Left cardiac atrium (tissue), 4 donors: ENCODE results near the gene LRATD1. TPM values are rescaled to one million over a fixed set of nuclear protein-coding genes. Genes with fewer than 3 reads are reported as not detected.

Source experiments
- ATAC-seq, 2 donors: fragments of 200-7000 bp; cut with Tn5 transposase; one replicate each; pipeline ENCODE4 v1.9.1; 2020; ENCODE audit warnings: mild to moderate bottlenecking in 2 of 2, moderate library complexity in 2 of 2
- DNase-seq: peaks from one replicate; pipeline ENCODE4 v3.0.0-alpha.2; 2020
- intact Hi-C, 2 donors: fragments of 100-400 bp; cut with DNase I; formaldehyde crosslinking; loops; one replicate each; pipeline versions ENCODE4 v1.14.1 to v1.15.1; 2022 to 2023
- total RNA-seq, 2 donors: library from RNA; stranded (reverse); fragmentation: NEBNext Ultra II Directional; extraction: Animal tissue kit (Norgen Biotek cat#: 25700); gene quantifications; one replicate each; pipeline ENCODE4 v1.2.1, GENCODE V29; 2021
- donor health status: DM: no; HTN: yes; CAD: no.
- donor health status: DM: no; HTN: yes; CAD: no; lungs with severe emphysema.
- donor health status: DM: yes; HTN: yes; CAD: no.
- donor health status: Dilated cardiomyopathy.

The LRATD1 gene
- total RNA-seq, 2 donors from 2014 or later, result 0.80 to 2.9 TPM

DNA sequence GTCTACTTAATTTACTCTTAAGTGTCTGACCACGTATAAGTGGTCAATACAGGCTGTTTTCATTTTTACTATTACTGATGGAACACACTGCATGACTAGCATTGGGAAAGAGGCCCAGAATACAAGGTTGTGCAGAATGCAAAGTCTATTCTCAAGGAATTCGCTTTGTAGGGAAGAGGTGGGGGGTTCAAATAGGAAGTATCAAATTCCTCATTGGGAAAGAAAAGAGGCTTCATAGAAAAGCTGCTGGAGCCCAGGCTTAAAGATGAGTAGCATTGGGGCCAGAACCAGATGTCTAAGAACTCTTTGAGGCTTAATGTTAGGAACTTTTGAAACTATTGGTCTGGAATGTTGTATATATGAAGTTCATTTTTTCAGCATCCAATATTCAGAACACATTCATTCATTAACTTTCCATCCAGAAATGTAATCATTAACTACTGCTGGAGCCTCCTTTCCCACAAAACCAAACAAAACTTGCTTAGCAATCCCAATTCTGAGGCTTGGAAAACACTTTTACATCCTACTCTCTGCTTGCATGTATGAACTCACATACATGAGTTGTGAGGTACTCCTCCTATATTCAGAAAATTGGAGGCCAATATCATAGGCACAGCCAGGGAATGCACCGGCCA lies 994 bp upstream of the LRATD1 start:
- intact Hi-C loops, result no loop called here
- ATAC-seq (no peak), DNase-seq (no peak)

DNA sequence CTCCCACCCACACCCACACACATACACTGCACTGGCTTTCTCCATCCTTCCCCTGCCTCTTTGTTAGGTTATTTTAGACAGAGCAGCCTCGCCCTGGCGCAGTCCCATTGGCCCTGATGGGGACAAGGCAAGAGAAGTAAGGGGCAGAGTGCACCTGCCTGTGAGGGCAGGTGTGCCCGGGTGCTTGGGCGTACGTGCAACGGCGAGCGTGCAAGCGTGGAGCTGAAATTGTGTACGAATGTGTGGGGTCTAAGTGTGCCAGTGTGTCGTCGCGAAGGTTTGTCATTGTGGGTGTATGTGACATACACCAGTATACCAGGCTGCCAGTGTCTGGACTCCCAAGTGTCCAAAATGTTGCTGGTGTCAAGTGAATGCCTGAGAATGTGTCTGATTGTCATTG lies 544 bp downstream of the LRATD1 start:
- intact Hi-C loops, result no loop called here
- DNase-seq (no peak), ATAC-seq (no peak)

DNA sequence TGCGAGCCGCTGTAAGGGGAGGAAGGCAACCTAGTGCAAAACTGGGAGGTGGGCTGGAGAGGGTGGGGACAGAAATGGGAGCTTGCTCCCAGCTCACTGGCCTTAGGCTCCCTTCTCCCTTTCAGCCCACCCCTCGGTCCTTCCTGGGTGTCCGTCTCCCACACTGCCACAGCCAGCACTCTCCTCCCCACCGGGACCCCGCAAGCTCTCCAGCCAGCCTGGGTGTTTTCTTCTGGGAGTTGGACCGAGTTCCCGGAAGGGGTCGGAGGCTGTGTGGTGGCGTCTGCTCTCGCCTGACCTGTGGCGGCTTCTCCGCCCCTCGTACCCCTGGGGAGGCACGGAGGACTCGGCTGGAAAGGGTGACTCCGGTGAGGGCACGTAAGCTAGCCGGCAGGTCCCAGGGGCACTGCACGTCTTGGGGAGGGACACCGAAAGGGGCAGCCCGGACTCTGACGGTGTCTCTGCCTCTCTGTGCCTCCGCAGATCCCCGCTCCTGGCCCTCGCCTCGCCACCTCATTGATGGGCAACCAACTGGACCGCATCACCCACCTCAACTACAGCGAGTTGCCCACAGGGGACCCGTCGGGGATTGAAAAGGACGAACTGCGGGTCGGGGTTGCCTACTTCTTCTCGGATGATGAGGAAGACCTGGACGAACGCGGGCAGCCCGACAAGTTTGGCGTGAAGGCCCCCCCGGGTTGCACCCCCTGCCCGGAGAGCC lies 1.1 kb downstream of the LRATD1 start:
- DNase-seq, result peak; percentile 28
- no peak for ATAC-seq
- intact Hi-C loops, result no loop called here

DNA sequence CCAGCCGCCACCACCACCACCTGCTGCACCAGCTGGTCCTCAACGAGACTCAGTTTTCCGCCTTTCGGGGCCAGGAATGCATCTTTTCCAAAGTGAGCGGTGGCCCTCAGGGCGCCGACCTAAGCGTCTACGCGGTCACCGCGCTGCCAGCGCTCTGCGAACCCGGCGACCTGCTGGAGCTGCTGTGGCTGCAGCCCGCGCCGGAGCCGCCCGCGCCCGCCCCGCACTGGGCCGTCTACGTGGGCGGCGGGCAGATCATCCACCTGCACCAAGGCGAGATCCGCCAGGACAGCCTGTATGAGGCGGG lies 1.6 kb downstream of the LRATD1 start:
- ATAC-seq (no peak), DNase-seq (no peak)
- intact Hi-C loops, result no loop called here

DNA sequence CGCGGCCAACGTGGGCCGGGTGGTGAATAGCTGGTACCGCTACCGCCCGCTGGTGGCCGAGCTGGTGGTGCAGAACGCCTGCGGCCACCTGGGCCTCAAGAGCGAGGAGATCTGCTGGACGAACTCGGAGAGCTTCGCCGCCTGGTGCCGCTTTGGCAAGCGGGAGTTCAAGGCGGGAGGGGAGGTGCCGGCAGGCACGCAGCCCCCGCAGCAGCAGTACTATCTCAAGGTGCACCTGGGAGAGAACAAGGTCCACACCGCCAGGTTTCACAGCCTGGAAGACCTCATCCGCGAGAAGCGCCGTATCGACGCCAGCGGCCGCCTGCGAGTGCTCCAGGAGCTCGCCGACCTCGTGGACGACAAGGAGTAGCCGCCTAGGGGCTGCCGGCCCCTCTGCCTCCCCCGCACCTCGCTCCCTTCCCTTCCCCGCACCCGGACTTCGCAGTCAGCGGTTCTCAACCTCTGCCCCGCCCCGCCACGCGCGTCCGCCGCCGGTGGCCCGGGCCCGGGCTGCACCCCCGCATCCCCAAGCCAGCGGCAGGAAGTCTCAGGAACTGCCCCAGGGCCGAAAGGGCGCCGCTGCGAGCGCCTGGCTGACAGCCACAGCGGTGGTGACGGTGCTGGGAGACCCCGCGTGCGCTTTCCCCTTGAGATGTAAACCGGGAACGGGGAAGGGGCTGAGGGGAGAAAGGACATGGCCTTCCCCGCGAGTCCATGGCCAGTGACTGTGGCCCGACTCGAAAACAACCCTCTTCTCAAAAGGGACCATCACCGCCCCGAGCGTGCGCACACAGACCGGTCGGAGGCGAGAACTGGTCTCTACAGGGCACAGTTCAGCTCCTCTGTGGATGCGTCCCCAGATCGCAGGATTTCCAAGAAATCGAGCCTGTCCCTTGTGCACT lies 2.2 kb downstream of the LRATD1 start:
- peak; percentile 79 to 80 for ATAC-seq
- intact Hi-C loops, result loop anchor here in 1 of 2 donors (5.0 kb wide), 1 partner anchor 207 kb away; no protein-coding TSS in a partner anchor
- peak; percentile 89 for DNase-seq

DNA sequence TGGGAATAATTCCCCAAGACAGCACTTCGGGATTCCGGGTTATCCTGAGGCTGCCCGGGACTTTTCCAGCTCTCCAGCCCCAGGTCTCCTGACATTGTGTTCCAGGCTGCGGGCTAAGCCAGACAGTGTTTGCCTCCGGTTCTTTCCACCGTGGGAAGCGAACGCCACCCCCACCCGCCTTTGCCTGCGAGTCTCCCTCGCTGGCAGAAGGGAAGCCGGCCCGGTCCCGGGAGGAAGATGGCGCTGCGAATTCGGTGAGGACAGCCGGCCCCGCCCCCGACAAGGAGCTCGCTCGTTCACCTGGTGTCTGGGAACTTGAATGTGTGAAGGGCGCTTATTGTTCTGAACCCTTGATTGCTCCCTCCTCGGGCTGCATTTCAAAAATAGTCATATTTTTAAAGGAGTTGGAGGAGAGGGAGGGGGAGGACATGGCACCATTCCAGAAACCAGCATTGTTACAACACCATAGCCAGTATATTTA lies 2.9 kb downstream of the LRATD1 start:
- DNase-seq, result peak; percentile 81
- ATAC-seq, result peak; percentile 27 to 47
- intact Hi-C loops, result loop anchor here in 1 of 2 donors (5.0 kb wide), 1 partner anchor 208 kb away; no protein-coding TSS in a partner anchor

DNA sequence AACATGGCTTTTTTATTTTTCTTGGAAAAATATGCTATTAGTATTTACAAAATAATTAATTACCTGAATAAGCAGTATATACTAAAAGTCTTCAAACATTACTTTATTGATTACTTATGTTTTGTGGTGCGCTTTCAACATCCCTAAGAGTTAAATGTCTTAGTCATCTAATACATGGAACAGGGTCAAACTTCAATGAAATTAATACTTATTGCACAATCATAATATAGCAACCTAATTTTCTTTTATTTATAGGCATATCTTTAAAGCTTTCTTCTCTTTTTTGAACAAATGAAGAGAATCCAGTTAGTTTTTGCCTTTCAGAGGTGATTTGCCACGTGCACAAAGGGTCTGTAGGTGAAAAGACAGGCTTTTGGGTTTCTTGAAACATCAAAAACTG lies 6.0 kb downstream of the LRATD1 start:
- intact Hi-C loops, result loop anchor here in 1 of 2 donors (5.0 kb wide), 1 partner anchor 211 kb away; no protein-coding TSS in a partner anchor
- no peak for DNase-seq
- no peak for ATAC-seq

DNA sequence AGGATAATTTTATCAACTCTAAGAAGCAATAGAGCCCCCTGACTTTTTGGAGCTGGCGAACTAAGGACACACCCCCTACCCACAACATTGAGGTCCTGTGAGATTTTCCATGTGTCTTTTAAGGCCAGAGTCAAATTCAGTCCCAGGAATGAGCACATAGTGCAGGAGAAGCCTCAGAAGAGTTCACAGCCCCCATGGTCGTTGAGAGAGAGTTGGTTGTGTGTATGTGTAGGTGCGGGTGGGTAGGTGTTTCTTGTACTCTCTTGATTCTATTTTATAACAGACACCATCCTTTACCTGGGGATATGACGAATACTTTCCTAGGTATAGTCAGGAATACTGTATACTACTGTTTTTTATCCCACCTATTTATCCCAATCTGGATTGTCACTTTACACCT lies 8.6 kb downstream of the LRATD1 start:
- ATAC-seq, result no peak
- no peak for DNase-seq
- intact Hi-C loops, result no loop called here

DNA sequence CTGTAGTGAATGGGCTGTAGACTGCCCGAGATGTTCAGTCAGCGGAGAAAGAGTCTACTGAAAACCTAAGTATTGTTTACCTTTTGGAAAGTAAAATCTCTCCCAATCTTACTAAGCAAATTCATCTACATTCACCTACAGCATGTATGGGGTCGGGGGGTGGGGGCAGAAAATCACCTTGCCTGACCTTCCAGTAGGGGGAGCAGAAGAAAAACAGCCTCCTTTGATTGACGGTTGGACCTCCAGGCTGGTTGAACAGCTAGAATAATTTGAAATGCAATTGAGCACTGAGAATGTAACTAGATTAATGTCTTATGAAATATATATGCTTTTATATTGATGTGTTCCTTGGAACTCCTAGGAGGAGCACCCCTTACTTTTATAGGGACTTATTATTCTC lies 10.0 kb downstream of the LRATD1 start:
- ATAC-seq (no peak), DNase-seq (no peak)
- intact Hi-C loops, result no loop called here

DNA sequence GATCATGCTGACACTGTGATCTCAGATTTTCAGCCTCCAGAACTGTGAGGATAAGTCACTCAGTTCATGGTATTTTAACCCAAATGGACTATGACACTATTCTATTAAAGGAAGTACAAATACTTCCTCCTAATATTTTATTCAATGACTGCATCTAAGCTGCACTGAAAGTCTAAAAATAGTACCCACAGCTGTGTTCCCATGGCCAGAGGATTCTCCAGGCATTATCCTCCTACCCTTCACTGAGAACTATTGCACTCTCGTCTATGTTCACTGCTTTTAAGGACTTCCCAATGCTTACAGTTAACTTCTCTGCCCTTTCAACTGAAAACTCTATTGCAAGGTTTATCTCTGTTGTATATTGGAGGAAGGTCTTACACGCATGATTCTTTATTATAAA lies 15.2 kb downstream of the LRATD1 start:
- intact Hi-C loops, result no loop called here
- ATAC-seq, result no peak
- DNase-seq, result no peak

DNA sequence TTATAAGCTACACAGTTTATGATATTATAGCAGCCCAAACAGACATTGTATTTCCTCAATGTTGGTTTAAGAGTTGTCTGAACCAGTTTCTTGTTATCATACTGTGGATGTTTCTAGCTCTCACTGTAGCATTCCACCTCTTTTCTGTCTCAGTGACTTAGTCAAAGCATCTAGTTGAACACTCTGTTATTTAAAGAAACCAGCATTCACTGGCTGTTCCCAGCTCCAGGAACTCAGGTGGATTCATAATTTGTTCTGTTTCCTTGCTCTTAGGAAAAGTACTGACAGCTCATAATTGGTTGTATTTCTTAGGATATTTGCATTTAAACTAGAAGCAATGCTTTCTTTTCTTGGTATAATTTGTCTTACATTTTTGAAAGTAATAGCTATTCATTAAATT lies 17.5 kb downstream of the LRATD1 start:
- no peak for ATAC-seq
- intact Hi-C loops, result no loop called here
- no peak for DNase-seq

DNA sequence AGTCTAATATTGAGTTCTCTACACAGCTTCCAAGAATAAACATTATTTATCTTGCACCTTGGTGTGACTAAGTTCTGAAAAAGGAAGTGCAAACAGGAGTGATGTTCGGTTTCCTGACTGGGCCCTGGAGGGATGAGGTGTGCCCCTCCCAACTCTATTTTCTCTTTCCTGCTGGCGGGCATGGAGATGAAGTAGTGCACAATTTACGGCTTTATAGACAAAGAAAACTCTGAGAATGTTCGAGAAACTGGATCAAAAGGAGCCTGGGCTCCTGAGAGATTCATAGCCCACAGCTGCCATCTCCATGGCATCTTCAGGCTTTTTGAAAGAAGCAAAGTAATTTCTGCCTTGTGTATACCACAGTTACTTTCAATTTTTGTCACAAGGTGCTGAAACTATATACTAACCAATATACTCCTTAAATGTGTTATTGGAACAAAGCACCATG lies 22.3 kb downstream of the LRATD1 start:
- intact Hi-C loops, result no loop called here
- ATAC-seq (no peak), DNase-seq (no peak)

DNA sequence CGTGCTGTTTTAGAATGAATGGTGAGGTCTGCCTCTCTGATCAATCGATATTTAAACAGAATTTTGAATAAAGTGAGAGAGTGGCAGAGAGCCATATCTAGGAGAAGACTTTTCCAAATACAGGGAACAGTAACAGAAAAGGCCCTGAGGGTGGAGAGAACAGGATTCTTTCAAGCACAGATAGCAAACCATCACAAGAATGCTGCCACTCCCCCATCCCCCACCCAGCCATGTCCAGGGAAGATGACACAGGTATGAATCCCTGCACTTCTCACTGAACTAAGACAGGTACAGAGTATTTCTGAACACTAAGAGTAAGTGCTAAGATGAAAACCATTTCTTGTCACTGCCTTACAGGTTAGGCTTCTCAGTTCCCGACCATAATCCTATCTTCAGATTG lies 23.6 kb downstream of the LRATD1 start:
- DNase-seq (no peak), ATAC-seq (no peak)
- intact Hi-C loops, result no loop called here

DNA sequence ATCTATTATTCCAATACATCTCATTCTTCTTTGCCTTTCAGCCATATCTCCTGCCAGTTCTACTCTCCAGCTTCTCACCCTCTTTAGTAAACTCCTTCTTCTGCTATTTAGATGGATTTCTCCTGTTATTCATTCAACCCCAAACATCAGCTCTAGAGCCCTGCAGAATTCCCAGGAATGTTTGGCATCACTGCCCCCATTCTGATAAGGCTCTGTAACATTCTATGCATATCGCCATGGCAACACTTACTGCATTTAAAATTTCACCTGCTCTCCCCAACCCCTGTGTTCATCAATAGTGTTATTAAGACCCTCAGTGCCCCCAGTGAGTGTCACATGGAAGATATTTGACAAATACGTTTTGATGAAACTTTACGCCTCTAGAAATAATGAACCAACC lies 28.6 kb downstream of the LRATD1 start:
- intact Hi-C loops, result no loop called here
- no peak for DNase-seq
- ATAC-seq, result no peak

DNA sequence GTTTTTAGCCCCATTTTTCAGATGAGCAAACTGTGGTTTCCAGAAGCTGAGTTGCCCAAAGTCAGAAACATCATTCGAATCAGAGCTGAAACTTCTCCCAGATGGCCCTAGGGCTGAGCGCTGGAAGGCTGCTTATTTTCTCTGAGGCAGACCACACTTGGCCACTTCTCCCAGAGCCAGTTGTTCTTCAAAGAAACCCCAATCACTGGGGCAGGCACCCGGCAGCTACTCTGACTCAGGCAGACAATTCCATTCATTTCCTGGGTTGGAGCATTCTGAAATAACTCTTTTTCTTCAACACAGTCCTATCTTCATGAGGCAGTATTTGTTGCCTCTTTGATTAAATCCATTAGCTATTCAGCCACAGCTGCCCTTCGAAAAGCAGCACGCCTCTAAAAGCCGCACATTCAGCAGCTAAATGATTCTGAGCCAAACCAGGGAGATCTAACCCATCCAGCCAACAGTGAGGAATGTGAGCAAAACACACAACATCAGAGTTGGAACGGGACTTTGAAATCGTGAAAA lies 40.9 kb downstream of the LRATD1 start:
- DNase-seq, result no peak
- intact Hi-C loops, result no loop called here
- ATAC-seq, result no peak

DNA sequence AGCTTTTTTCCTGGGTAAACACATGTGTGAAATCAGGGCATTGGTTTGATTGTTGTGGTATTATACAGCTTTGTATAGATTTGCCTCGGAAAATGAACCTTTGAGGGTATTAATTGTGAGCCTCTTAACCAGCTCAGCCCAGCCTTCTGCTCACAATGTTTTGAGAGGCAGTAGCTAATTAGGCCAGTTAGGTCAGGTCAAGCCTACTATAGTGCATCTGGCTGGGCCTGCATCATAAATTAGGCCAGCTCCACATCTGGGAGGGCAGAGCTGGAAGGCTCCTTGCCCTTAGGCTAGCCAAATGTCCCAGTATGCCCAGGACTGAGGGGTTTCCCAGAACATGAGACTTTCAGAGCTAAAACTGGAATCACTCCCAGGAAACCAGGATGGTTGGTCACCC lies 43.0 kb downstream of the LRATD1 start:
- intact Hi-C loops, result no loop called here
- ATAC-seq (no peak), DNase-seq (no peak)

DNA sequence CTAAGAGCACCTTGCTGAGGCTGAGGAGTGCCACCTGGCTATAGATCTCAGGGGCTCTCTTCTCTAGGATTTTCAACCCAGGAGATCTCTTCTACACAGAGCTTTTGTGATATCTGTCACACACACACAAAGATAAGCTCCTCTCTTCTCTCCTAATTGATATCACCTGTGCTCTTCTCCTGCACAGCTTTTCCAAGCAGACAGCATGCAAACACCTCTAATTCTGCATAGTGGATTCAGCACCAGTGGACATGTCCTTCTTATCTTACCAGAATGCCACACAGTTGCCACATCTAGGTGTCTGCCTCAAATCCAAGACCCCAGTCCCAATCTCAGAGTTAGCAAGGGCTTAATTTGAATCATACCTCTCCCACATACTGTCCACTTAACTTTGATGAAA lies 43.9 kb downstream of the LRATD1 start:
- intact Hi-C loops, result no loop called here
- ATAC-seq, result no peak
- DNase-seq, result no peak

DNA sequence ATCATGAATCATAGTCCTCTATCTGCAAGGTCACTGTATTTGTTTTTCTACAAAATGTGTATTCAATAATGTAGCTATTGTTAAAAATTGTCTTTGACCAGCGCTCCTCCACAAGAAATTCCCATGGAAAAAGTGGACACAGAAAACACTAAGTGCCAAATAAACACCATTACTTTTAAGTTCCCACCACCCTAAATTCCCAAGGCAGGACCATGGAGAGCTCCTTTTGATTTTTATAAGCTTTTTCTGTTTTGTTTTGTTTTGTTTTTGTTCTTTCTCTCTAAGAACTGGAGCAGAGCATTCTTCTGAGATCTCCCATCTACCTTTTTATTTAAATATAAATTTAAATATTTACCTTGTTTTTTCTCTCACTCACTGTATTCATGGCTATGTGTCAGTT lies 44.5 kb downstream of the LRATD1 start:
- ATAC-seq (no peak), DNase-seq (no peak)
- intact Hi-C loops, result no loop called here

DNA sequence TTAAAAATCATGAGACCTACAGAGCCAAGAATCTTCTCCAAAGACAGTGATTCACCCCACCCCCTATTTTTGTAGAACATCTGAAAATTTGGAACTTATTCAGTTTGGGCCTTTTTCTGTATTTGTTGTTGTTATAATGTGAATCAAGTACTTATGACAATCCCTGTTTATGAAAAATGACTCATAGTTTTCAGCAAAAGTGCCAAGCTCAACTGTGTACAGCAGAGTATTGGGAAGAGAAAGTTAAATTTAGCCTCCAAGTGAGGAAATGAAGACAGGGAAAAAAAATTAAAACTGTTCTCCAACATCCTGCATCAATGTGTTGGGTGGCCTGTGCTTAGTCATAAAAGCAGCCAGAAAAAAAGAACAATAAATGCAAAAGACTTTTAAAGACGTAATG lies 46.2 kb downstream of the LRATD1 start:
- DNase-seq (no peak), ATAC-seq (no peak)
- intact Hi-C loops, result no loop called here

DNA sequence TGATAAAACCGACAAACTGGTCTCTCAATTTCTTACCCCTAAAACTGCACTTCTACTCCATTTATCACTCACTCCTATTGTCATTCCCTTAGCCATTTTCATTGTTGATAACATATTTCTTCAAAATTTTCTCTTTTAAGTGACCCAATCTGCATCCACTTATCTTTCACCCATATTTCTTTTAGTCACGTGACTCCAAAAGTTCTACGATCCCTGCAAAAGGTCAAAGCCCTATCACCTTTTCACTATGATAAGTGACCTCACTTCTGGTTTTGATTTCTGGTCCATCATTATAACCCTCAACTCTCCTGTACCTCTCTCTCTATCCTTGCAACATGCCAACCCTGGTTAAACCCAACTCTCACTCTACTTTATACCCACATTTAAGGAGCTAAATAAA lies 49.1 kb downstream of the LRATD1 start:
- DNase-seq (no peak), ATAC-seq (no peak)
- intact Hi-C loops, result no loop called here
